Stimulated activated CD4-positive, alpha-beta T cell treated with anti-CD3 and anti-CD28 coated beads, Interleukin-12 subunit alpha, Interleukin-12 subunit beta, amount 100 ng/mL, for 4 hours (primary cell): ENCODE results near the gene GNAI1.
"Not testable (repeated sequence)": the region's sequence is repeated elsewhere in the genome, so short reads cannot be mapped to it uniquely, and the experiment has no call there.

ENCODE experiments used
- DNase-seq: peaks from one replicate; pipeline ENCODE4 v3.0.0-alpha.2; 2020

Gene GNAI1

GRCh38 chr7:80133361-80134114 is 1.1 kb upstream of the GNAI1 start:
- no peak for DNase-seq

DNA sequence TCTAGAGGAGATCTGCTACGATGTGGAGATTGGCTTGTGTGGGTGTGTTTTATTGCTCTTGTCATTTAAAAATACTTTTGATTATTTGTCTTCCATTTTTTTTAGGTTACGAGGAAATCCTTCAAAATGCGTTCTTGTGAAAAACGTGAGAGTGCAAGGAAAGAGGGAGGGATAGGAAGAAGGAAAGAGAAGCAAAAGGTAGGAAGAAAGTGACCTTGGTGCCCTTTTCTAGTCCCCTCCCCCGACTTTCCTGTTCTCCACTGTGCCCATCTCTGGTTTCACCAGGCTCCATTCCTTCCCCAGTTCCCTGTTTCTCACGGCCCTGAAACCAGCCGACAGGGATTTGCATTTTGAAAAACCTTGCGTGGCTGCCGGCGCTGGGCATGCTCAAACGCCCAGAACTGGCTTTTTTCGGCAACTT is 506 bp upstream of the GNAI1 start:
- DNase-seq: no peak

DNA sequence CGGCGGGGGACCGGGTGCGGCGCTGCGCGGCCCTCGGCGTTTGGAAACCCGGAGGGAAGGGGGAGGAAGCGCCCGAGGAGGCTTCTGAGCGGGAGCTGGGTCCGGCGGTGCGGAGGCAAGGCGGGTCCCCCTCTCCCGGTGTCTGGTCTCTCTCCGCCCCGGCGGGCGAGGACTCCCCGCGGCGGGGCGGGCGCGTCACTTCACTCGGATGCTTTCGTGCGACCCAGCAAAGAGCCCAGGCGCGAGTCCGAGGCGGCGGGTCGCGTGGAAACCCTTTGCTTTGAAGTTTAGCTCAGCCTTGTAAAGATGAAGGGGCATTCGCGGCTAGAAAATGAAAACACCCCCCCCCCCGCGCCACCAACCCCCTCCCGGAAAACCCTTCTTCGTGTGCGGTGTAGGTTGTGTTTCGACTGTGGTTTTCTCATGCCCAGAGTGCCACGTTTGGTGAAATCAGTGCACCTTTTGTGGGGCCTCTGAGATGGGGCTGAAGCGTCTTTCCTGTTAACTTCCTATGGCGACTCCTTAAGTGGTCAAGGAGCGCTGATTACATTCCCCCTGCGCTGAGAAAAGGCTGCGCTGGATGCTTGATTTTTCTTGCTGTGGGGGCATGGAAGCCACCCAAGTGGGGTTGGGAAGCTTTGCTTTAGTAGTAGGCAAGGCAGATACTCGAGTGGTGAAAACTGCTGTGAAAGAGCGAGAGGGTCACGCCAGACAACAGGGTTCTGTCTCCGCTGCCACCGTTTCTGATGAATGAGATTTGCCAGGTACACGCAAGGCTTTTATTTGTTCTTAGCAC is 876 bp downstream of the GNAI1 start:
- peak; percentile 7 for DNase-seq

- DNase-seq: no peak
Observed at GRCh38 chr7:80136261-80137055, 1.8 kb downstream of the GNAI1 start.

DNA sequence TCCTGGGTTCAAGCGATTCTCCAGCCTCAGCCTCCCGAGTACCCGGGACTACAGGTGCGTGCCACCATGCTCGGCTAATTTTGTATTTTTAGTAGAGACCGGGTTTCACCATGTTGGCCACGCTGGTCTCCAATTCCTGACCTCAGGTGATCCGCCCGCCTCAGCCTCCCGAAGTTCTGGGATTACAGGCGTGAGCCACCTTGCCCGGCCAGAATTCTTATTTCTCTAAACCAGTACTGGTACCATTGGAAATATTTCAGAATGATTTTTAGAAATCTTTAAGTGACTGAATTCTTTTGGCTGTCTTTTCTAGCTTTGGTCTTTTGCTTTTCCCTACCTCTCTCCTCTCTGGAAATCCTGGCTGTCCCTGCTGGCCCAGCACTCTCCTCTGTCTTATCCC is 2.8 kb downstream of the GNAI1 start:
- no peak for DNase-seq

DNA sequence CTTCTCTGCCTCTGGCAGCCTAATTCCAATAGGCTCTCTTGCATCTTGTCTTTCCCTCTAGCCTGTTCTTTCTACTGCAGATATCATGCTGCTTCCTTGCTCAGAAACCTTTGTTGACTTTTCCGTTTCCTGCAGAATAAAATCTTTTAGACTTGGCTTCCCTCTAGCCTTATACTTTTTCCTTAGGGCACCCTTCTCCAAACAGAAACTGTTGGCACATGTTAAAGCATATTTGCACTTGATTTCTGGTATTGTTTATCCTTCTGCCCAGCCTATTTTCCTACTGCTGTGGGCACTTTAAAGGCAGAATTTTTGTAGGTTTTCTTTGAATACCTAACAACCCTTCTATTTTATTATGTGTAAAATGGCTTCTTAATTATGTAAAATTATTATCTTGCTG is 4.6 kb downstream of the GNAI1 start:
- DNase-seq: no peak

- no peak for DNase-seq
Observed at GRCh38 chr7:80140388-80140787, 5.8 kb downstream of the GNAI1 start.

DNA sequence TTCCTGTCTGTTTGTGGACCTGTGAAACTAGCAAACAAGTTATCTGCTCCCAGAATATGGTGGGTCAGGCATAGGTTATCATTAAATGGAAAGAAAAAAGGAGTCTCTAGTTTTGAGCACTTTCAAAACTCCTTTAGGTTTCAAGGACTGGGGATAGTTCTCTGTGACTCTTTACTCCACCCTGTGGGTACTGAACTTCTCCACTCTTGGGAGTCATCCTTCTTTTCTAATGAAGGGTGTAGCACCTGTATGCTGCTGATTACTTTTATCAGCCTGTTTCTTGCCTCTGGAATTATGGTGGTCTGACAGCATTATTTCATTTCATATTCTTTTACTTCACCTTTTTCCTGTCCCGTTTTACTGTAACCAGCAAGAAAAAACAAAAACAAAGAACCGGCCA is 6.7 kb downstream of the GNAI1 start:
- DNase-seq: no peak

DNA sequence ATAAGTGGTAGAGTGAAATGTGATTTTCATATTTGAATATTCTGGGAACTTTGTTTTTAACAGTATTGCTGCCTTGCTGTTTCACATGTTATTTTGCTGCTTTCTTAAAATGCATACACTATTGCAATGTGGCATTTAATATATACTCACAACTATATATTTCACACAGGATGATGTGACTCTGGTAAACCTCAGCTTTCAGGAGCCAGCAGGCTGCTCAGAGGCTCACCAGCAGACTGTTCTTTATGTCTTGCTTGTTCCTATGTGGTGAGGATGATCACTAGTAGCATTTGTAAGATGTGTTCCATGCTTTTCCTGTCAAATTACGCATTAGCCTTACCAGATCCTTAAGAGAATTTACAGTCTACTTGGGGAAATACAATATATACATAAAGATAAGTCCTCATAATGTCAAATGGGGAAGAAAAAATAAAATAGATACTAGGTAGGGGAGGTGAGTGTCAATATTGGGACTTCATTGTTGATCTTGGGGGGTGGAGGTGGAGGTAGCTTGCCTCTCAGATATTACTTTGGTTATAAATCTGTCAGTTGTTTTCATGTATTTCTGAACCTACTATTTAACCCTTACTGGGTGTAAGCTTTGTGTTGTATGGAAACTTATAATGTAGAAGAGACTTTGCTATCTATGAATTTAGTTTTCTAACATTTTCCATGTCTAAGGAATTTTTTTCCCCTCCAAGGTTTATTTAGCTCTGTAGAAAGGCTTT is 8.4 kb downstream of the GNAI1 start:
- DNase-seq: no peak

GRCh38 chr7:80145780-80146422 is 11.3 kb downstream of the GNAI1 start:
- no peak for DNase-seq

DNA sequence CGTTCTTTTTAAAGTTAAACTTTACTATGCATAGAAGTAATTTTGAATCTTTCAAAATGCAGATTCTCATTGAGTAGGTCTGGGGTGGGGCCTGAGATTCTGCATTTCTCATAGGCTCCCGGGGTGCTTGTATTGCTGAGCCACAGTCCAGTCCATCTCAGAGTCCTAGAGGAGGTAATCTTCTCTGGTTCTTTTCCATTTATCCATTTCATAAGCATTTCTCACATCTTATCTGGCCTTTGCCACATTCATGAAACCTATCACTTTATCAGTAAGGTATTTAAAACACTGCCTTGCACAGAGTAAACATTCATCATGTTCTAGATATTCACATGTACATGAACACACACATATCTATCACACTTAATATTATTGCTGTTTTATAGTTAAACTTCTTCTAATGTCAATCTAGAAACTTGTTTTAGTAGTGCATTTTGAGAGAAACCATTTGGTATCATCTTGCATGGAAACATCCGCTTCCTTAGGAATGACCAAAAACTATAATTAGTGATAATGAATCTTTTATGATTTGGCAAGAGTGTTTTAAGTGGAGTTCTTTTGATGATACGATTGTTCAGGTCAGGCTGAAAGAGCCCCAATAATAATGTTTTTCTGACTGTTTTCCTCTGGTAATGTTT is 12.0 kb downstream of the GNAI1 start:
- DNase-seq: no peak

DNA sequence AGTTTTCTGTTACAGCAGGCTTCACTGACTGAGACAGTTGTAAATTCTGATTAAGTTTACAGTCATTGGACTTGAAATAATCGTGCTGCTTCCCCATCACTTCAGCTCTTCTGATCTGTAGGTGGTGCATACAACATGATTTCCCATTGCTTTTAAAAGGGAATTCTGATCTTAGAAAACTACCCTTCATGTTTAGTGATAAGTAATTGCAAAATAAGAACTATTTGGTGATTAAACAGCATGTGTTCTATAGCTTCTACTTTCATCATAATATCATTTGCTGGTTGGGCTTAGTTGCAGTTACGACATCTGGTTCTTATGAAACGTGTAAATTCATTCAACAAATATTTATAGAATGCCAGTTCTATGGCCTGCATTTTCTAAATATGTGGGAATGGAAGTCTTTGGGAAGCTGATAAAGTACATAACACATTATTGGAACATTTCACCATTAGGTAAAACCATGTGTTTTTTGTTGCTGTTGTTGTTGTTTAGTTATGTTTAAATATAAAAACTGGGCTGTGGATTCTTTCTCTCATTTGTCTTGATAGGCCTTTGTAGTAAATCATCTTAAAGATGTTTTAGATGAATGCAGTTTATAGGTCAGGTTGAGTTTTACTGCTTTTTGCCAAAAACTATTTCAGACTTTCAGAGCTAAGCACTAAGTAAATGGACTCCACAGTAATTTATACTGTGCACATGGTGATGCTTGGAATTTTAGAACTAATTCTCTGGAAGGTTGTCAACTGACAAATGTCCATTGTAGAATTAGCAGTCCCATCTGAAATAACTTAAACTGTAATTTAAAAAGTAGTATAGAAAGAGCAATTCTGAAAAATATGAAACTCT is 13.1 kb downstream of the GNAI1 start:
- DNase-seq: no peak

DNA sequence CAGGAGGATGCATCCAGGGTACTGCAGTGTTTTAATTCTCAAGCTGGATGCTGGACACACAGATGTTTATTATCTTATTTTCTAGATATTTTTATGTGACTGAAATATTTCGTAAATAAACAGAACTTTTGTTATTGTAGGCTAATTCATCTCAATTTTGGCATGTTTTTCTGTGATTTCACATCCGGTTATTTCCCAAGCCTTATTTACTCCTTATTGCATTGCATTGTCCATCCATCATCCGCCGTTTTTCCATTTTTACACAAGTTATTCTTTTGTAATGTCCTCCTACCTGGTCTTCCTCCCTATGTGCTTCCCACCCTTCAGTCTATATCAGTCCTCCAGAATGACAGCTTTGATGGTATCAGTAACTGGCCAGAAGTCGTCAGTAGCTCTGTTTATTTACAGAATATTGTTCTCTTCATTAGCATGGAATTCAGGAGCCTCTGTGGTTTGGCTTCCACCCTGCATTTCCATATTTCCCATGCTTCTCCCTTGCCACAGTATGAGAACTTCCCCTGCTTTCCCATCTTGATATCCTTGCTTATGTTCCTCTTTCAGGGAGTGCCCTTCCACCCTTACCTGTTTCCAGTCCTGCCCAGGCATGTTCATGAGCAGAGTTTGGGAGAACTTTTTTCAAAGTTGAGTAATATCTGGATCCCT is 16.1 kb downstream of the GNAI1 start:
- DNase-seq: no peak

DNA sequence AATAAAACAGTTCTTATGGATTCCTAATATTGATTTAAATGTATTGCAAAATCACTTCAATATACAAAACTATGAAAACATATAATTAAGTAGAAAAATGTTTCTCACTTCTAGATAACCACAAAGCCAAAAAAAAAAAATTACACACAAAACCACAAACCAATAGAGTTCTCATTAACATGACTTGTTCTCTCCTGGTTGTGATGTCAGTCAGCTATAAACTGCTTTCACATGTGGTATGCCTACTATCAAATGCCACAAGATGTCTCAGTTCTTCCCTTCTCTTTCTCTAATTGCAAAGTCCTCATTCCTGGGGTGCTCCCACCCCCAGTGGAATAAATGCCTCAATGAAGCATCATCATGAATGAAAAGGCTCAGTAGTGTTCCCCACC is 16.6 kb downstream of the GNAI1 start:
- DNase-seq: peak; percentile 6

DNA sequence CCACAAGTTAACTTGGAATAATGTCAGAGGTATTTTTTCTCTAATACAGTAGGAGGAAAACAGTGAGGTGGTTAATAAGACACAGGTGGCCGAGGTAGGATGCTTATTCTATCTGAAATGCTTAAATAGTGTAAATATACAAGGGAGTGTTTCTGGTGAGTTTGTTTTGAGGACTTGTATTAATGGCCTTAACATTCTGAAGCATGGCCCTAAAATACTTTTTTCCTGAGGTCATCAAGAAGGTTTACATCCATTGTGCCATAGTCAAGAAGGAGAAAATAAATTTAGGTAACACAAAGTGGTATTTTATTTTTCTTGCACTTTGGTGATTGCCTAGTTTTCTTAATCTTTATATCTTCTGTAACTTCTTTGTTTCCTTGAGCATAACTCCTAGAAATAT is 18.8 kb downstream of the GNAI1 start:
- no peak for DNase-seq

DNA sequence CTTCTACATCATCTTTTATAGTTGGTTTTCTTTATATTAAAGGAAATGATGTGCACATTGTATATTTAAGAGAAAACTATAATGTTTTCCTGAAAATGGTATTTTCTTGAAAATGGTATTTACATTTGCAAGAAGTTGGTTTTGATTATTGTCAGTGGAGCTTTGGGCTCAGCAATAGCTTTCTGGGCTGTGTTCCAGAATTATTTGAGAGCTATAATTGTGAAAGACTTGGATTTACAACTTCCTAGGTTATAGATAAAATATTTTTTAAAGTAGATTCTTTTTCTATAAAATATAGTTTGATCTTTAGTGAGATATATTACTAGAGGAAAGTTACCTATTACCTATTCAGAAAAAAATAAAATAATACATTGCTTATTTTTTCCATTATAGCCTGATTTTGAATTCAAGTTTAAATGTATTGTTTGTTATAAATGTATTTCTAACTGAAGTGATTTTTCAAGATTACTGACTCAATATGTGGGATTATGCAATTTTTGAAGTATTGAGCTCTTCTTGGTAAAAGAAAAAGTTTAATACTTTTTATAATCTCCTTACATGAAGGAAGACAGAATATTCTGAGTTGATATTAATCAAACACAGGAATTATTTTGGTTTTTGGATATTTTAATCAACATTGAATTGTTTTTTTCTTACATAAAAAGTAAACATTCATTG is 20.2 kb downstream of the GNAI1 start:
- DNase-seq: no peak

DNA sequence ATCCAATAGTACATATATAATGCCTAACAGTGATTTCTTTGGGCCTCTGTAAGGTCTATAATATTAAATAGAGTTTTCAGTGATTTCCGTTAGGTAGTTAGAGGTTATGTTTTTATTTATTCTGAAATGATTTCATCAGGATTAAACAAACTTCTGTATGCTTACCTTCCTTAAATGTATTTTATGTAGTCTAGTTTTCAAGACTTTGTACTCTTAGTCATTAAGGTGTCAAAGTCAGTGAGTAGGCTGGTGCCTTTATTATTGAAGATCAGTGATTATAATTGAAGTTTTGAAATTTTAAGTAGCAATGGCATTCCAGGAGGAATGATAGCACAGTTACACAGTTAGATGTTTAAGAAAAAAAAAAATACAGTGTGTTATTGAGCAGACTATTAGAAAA is 20.7 kb downstream of the GNAI1 start:
- no peak for DNase-seq

GRCh38 chr7:80157770-80158169 is 23.1 kb downstream of the GNAI1 start:
- not testable (repeated sequence) for DNase-seq

DNA sequence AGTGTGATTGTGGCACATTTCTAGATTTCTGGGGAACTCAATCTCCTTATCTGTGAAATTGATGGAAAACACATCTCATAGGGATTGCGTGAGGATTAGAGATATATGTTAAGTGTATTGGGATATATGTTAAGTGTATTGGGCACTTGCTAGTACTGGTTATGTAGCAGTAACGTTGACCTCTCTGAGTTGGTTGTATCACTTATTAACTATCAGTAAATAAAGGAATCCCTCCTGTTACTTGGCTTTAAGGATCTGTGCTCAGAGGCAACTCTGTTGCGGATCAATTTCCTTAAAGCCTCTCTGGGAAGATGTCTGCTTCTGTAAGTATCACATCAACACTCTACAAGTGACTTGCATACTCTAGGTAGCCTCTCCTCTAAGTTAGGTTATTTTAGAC is 25.2 kb downstream of the GNAI1 start:
- no peak for DNase-seq

- DNase-seq: no peak
Observed at GRCh38 chr7:80161466-80161865, 26.8 kb downstream of the GNAI1 start.
